Retinal pigment epithelial cell (primary cell): ENCODE measurements around the gene EFCAB9.
A peak's percentile ranks its signal among the peaks of the same experiment; 100 is the strongest.

Experiments used
- DNase-seq: peaks from one replicate; pipeline ENCODE4 v3.0.0-alpha.2; 2010; ENCODE audit warnings: low read depth
- H3K4me3 ChIP-seq: 2 replicates; pipeline ENCODE4 v1.5.1; 2011; ENCODE audit warnings: mild to moderate bottlenecking, low read length, control low read depth, moderate library complexity
- TF ChIP-seq, protein P1 (sequence below): conservative IDR thresholded peaks from 2 replicates; pipeline ENCODE4 v1.5.1; 2011; ENCODE audit warnings: low read depth, low read length, control low read depth, inconsistent platforms

The EFCAB9 gene

DNA sequence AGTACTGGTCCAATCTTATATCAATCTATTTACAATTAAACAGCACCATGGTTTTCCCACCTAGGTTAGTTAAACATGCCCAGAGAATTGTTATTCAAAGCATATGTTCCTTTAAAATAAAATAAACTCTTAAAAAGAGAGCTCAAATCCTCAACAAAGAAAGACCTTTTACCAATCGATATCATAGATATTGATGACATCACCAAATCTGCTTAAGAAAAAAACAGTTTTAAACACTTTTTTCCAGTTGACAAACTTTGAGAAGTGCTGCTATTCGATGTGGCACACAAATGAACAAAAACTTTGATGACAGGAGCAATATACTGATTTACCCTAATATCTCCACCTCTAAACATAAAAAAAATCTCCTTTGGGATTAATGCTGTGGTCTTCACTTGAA is 15.7 kb downstream of the EFCAB9 start:
- H3K4me3 ChIP-seq = no peak overlapping the region
- DNase-seq = no peak
- TF ChIP-seq, protein P1, sequence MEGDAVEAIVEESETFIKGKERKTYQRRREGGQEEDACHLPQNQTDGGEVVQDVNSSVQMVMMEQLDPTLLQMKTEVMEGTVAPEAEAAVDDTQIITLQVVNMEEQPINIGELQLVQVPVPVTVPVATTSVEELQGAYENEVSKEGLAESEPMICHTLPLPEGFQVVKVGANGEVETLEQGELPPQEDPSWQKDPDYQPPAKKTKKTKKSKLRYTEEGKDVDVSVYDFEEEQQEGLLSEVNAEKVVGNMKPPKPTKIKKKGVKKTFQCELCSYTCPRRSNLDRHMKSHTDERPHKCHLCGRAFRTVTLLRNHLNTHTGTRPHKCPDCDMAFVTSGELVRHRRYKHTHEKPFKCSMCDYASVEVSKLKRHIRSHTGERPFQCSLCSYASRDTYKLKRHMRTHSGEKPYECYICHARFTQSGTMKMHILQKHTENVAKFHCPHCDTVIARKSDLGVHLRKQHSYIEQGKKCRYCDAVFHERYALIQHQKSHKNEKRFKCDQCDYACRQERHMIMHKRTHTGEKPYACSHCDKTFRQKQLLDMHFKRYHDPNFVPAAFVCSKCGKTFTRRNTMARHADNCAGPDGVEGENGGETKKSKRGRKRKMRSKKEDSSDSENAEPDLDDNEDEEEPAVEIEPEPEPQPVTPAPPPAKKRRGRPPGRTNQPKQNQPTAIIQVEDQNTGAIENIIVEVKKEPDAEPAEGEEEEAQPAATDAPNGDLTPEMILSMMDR = no peak

DNA sequence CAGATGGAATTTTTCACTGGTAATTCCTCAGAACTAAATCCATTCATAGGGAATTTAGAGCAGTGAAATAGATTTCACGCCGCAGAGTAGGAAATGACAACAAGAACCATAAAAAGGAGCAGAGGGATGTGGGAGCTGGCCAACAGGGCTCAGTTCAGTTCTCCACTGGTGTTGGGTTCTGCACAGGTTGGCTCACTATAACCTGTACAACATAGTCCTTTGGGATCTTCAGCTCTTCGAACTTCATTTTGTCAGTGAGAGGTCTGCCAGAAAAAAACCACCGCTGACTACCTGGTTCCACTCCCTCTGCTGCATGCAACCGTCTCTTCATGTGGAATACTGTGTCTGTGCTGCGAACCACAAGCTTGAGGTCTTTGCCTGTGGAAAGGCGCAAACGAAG is 17.7 kb downstream of the EFCAB9 start:
- H3K4me3 ChIP-seq = no peak overlapping the region
- TF ChIP-seq, protein P1 = no peak
- DNase-seq = no peak

DNA sequence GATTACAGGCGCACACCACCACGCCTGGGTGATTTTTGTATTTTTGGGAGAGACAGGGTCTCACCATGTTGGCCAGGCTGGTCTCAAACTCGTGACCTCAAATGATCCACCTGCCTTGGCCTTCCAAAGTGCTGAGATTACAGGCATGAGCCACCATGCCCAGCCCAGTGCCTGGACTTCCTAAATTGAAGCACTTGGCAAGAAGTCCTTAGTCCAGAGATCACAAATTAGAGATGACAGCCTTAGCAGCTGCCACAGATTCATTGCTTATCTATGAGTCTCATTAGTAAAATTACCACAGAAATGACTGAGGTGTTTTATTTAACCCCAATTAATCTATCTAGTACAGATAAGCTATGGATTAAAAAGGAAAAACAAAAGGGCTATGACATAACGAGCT is 19.2 kb downstream of the EFCAB9 start:
- H3K4me3 ChIP-seq = no peak overlapping the region
- peak; percentile 7 for DNase-seq
- TF ChIP-seq, protein P1 = no peak

DNA sequence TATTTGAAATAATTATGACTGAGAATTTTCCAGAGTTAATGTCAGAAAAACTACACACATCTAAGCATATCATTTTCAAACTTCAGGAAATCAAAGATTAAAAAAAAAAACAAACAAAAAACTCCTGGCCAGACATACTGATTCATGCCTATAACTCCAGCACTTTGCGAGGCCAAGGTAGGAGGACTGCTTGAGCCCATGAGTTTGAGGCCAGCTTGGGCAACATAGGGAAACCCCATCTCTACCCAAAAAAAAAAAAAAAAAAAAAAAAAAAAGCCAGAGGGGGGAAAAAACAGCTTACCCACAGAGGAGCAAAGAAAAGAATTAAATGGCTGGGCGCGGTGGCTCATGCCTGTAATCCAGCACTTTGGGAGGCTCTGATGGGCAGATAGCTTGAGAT is 22.4 kb downstream of the EFCAB9 start:
- no peak for DNase-seq
- H3K4me3 ChIP-seq = no peak overlapping the region
- TF ChIP-seq, protein P1 = no peak

DNA sequence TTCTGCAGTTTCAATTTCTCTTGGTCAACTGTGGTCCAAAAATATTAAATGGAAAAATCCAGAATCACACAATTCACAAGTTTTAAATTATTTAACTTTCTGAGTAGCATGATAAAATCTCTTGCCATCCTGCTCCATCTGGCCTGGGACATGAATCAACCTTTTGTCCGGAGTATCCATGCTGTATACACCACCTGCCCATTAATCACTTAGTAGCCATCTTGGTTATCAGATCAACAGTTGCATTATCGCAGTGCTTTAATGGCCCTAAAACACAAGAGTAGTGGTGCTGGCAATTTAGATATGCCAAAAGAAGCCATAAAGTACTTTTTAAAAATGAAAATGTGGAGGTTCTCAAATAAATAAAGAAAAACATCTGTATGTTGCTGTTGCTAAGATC is 25.3 kb downstream of the EFCAB9 start:
- DNase-seq = no peak
- TF ChIP-seq, protein P1 = no peak
- no peak overlapping the region for H3K4me3 ChIP-seq

DNA sequence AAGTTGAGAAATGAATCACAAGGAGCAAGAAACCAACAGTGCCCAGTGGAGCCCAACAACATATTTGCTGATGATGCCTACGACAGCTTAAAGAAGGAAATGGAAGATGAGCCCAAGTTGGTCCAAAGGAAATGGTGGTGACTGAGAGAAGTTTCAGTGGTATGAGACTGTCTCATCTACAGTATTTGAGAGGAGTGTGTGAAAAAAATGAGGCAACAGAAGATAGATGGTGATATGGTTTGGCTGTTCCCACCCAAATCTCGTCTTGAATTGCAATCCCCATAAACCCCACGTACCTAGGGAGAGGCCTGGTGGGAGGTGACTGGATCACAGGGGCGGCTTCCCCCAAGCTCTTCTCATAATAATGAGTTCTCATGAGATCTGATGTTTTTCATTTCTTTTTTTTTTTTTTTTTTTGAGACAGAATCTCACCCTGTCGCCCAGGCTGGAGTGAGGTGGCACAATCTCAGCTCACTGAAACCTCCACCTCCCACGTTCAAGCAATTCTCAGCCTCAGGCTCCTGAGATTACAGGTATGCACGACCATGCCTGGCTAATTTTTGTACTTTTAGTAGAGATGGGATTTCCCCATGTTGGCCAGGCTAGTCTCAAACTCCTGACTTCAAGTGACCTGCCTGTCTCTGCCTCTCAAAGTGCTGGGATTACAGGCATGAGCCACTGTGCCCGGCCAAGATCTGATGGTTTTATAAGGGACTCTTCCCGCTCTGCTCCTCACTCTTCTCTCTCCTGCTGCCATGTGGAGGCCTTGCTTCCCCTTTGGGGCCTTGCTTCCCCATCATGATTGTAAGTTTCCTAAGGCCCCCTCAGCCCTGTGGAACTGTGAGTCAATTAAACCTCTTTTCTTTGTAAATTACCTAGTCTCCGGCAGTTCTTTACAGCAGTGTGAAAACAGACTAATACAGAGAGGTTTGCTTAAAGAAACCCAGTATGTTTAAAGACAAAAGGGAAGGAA is 30.2 kb downstream of the EFCAB9 start:
- no peak for DNase-seq
- TF ChIP-seq, protein P1 = no peak

DNA sequence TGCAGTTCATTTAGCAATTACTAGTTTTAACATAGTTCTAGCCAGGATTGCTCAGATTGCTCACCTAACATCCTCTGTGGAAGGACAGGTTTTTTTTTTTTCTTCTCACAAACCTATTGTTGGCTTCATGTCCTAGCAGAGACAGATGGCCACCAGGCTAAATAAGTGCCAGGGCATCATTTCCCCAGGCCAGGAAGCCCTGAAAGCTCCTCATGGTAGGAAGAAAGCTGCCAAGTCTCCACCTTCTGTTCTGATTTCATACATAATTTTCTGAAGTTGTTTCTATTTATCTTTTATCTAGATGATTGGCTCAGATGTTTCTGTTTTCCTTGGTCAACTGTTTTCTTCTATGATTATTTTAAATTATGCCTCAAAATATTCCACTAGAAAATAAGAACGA is 31.0 kb downstream of the EFCAB9 start:
- DNase-seq = no peak
- TF ChIP-seq, protein P1 = no peak
- no peak overlapping the region for H3K4me3 ChIP-seq

More for the DNA sequence above, 30.2 kb downstream of the EFCAB9 start:
- no peak overlapping the region for H3K4me3 ChIP-seq
